ENCODE data around the gene ZXDC. TPM values are rescaled to one million over a fixed set of nuclear protein-coding genes. Genes with fewer than 3 reads are reported as not detected.

ZXDC gene
- total RNA-seq, 2 donors from 2014 or later = 23.9 to 26.9 TPM

DNA sequence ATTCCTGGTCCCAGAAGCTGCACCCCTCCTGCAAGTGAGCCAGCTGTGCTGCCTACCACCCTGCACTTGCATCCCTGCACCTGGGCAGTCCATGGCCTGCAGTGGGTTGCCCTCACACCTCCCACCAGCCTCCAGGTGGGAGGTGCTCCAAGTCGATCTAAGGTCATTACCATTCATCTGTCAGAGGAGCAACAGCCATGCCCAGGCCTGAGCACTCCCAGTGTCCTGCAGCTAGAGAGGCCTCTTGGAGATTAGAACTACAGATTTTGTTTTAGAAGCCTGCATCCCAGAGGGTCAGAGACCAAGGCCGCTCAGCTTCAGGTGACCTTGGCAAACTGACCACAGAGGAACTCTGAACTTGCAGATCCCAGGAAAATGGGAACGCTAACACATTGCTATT lies 9.0 kb upstream of the ZXDC start:
- H3K27ac Mint-ChIP-seq = peak overlapping the region in 1 of 2 donors; percentile 70
- H3K36me3 Mint-ChIP-seq = no peaks in the 10 kb centered on the region
- no peaks in the 10 kb centered on the region for H3K9me3 Mint-ChIP-seq
- no peak for DNase-seq (ENCODE audit: low spot score in 2 of 2)
- no peak for ATAC-seq

GRCh38 chr3:126484148-126484547 lies 8.5 kb upstream of the ZXDC start:
- Mint-ChIP-seq H3K36me3 (no peaks in the 10 kb centered on the region), H3K27ac (peak overlapping the region in 1 of 2 donors; percentile 70), H3K9me3 (no peaks in the 10 kb centered on the region)
- ATAC-seq (no peak), DNase-seq (ENCODE audit: low spot score in 2 of 2) (no peak)

- ATAC-seq (no peak), DNase-seq (ENCODE audit: low spot score in 2 of 2) (no peak)
- H3K9me3 Mint-ChIP-seq = no peaks in the 10 kb centered on the region
- no peaks in the 10 kb centered on the region for H3K36me3 Mint-ChIP-seq
- no peak overlapping the region for H3K27ac Mint-ChIP-seq
Measured at GRCh38 chr3:126483321-126483761, 7.7 kb upstream of the ZXDC start.

- peak overlapping the region in 1 of 2 donors; percentile 16 for H3K27ac Mint-ChIP-seq
- ATAC-seq = no peak
- DNase-seq (ENCODE audit: low spot score in 2 of 2) = no peak
- H3K9me3 Mint-ChIP-seq = no peaks in the 10 kb centered on the region
- no peaks in the 10 kb centered on the region for H3K36me3 Mint-ChIP-seq
Measured at GRCh38 chr3:126482503-126483255, 7.0 kb upstream of the ZXDC start.

DNA sequence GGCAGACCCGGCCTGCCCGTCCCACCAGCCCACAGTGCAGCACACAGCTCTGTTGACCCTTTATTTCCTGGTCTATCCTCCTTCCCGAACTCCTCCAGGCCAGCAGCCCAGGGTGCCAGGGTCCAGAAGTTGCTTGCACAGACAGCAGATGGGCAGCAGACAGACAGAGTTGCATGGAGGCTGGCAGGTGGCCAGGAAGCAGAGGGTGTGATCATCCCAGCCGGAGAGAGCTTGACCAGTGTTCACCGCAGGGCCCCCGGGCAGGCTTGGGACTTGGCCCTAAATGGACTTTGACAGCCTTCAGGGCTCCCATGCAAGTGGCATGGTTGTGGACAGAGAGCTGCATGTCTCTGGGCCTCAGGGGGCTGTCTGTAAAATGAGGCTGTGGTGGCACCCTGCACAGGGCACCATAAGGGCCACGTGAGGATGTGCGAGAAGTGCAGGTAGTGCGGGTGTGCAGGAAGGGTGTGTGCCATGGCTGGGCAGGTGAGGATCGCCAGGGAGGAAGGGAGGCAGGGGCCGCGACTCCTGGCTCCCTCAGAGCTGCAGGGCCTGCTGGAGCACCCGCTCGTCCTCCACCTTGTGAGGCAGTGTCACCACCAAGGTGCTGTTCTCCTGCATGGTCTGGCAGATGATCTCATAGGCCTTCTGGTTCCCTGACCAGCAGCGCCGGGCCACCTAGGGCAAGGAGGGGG lies 6.3 kb upstream of the ZXDC start:
- peak overlapping the region in 1 of 2 donors; percentile 48 for H3K27ac Mint-ChIP-seq

DNA sequence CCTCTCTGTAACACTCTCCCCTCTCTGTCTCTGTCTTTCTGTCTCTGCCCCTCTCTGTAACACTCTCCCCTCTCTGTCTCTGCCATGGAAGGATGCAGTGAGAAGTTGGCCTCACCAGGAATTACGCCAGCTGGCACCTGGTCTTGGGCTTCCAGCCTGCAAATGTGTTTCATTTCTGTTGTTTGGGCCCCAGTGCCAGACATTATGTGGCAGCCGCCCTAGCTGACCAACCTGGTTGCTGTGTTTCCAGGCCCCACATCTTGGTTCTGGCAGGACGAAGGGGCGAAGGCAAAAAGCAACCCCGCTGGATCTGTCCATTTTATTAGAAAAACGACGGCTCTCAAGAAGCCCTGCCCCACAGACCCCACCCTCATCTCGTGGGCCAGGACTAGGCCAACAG lies 5.2 kb upstream of the ZXDC start:
- DNase-seq (ENCODE audit: low spot score in 2 of 2) = no peak
- H3K27ac Mint-ChIP-seq = no peak overlapping the region
- no peaks in the 10 kb centered on the region for H3K9me3 Mint-ChIP-seq
- ATAC-seq = no peak
- H3K36me3 Mint-ChIP-seq = no peaks in the 10 kb centered on the region

More for the DNA sequence above, 6.3 kb upstream of the ZXDC start:
- H3K36me3 Mint-ChIP-seq = no peaks in the 10 kb centered on the region
- H3K9me3 Mint-ChIP-seq = no peaks in the 10 kb centered on the region
- no peak for DNase-seq (ENCODE audit: low spot score in 2 of 2)
- no peak for ATAC-seq

DNA sequence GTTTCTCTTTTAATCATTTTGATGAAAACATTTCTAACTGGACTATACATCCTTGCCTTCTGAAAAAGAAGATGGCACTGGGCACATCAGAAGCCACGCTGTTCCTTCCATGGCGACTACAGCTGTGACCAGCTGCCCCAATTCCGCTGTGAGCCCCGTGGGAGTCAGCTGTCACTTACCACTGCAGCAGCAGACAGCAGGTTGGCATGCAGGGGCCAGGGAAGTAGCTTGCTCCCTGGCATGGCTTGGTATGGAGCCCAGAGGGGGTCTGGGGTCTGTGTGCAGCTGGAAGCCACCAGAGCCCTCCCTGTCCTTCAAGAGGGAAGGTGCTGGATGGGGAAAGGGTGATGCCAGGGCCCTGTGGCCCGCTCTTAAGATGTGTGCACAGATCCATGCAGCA lies 4.5 kb upstream of the ZXDC start:
- Mint-ChIP-seq H3K9me3 (no peaks in the 10 kb centered on the region), H3K36me3 (no peaks in the 10 kb centered on the region), H3K27ac (no peak overlapping the region)
- no peak for ATAC-seq
- DNase-seq (ENCODE audit: low spot score in 2 of 2) = no peak

DNA sequence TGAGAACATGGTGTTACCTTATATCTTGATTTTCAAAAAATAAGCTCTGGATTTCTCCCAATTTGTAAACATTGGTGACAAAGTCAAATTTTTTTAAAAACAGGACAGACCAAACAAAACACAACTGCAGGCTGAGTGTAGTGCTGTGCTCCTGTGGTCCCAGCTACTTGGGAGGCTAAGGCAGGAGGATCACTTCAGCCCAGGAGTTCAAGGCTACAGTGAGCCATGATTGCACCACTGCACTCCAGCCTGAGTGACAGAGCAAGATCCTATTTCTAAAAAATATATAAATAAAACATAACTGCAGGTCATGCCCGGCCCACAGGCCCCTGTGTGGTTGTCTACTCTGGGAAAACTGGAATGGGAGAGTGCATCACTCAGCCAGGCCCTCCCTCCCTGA lies 4.0 kb upstream of the ZXDC start:
- ATAC-seq (no peak), DNase-seq (ENCODE audit: low spot score in 2 of 2) (no peak)
- H3K27ac Mint-ChIP-seq = no peak overlapping the region
- H3K36me3 Mint-ChIP-seq = peaks cover under 1 to 3% of the 10 kb centered on the region in 2 donors
- no peaks in the 10 kb centered on the region for H3K9me3 Mint-ChIP-seq

DNA sequence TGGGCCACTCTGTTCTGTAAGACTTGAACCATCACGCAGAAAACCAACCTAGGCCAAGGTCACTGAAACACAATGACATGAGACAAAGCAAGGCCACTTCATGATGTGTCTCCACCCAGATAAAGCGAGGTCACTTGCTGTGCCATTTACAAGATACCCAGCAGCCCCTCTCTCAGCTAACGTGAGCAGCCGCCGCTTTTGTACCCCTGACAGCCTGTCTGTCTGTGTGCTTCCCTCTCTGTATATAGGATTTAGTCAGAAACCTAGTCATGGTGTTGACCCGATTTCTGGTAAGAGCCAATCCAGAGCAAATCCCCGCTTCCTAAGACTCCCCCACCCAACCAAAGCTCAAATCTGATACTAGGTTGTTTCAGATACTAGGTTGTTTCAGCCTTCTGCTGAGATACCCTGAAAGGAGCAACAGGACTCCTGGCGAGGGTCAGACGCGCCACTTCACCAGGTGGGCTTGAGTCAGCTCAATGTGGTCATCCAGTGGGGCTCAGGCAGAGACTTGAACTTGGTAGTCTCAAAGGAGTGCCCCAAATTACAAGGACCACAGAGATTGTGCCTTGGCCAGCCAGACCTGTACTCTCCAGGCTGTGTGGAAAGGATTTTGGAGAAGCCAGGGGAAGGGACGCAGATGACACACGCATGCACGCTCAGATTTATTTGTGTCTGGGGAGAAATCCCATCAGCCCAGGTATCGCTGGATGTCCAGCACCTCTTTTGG lies 3.1 kb upstream of the ZXDC start:
- Mint-ChIP-seq H3K9me3 (no peaks in the 10 kb centered on the region), H3K36me3 (peaks cover 5 to 7% of the 10 kb centered on the region in 2 donors), H3K27ac (no peak overlapping the region)
- ATAC-seq (no peak), DNase-seq (ENCODE audit: low spot score in 2 of 2) (no peak)

DNA sequence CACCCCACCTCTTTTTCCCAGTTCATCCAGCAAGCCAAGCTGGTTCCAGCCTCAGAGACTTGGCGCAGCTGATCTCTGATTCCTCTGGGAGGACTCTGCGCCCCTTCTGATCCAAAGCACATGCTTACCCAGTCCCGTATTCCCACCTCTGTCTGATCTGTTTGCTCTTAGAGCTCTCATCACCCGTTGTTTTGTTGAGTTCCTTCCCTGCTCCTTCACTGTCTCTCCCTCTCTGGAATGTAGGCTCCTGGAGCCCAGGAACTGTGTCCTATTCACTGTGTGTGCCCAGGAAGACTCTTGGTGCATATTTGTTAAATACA lies 1.3 kb upstream of the ZXDC start:
- ATAC-seq (no peak), DNase-seq (ENCODE audit: low spot score in 2 of 2) (no peak)
- Mint-ChIP-seq H3K27ac (peak overlapping the region in 1 of 2 donors; percentile 85), H3K9me3 (no peaks in the 10 kb centered on the region), H3K36me3 (peaks cover 14 to 17% of the 10 kb centered on the region in 2 donors)

GRCh38 chr3:126476166-126477060 lies 722 bp upstream of the ZXDC start:
- no peaks in the 10 kb centered on the region for H3K9me3 Mint-ChIP-seq
- H3K27ac Mint-ChIP-seq = peak overlapping the region; percentile 85 to 94
- ATAC-seq = peak; percentile 50 to 55
- H3K36me3 Mint-ChIP-seq = peaks cover 14 to 17% of the 10 kb centered on the region in 2 donors
- peak in 1 of 2 donors; percentile 49 for DNase-seq (ENCODE audit: low spot score in 2 of 2)

GRCh38 chr3:126474498-126475412 lies 936 bp downstream of the ZXDC start:
- DNase-seq (ENCODE audit: low spot score in 2 of 2) (peak; percentile 38 to 63), ATAC-seq (peak in 1 of 2 donors; percentile 13)
- peak overlapping the region; percentile 83 to 88 for H3K27ac Mint-ChIP-seq
- H3K36me3 Mint-ChIP-seq = peaks cover 19 to 22% of the 10 kb centered on the region in 2 donors
- H3K9me3 Mint-ChIP-seq = no peaks in the 10 kb centered on the region

DNA sequence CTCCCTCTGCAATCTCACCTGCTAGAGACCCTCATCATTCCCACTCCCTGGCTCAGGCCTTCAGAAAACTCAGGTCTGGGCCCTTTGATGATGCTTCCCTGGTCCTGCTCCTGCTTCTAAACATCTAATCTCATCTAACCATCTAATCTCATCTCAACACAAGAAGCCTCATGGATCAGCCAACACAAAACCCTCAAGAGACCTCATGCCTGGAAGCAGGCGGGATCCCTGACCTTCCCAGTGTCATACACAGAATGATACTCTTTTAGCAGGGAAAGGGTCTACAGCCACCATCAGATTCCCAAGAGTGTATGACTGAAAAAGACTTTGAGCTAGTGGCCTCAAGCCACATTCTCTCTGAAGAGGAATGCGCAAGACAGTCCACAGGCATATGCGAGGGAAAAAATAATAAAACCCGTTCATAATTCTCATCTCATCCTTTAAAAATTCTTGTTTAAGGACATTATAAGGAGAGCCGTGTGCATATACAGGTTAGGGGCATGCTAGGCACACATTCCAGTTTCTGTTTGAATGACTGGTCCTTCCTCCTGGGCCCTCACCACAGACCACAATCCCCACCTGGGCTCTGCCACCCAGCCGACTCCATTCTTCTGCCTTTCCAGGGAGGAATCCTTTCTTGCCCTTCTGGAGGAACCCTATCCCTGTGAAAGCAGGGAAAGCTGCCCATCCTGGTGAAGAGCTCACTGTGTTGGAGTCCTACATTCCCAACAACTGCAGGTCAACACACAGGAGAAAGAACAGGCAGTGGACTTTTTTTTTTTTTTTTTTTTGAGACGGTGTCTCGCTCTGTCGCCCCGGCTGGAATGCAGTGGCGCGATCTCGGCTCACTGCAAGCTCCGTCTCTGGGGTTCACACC lies 2.2 kb downstream of the ZXDC start:
- H3K36me3 Mint-ChIP-seq = peaks cover 27 to 33% of the 10 kb centered on the region in 2 donors
- DNase-seq (ENCODE audit: low spot score in 2 of 2) = peak in 1 of 2 donors; percentile 20
- no peaks in the 10 kb centered on the region for H3K9me3 Mint-ChIP-seq
- ATAC-seq = no peak
- H3K27ac Mint-ChIP-seq = peak overlapping the region; percentile 55 to 88

- no peak for ATAC-seq
- Mint-ChIP-seq H3K36me3 (peaks cover 27 to 40% of the 10 kb centered on the region in 2 donors), H3K9me3 (no peaks in the 10 kb centered on the region), H3K27ac (peak overlapping the region; percentile 55 to 57)
- DNase-seq (ENCODE audit: low spot score in 2 of 2) = no peak
Measured at GRCh38 chr3:126472277-126473006, 3.2 kb downstream of the ZXDC start.

Data from activated naive CD4-positive, alpha-beta T cell treated with anti-CD3 and anti-CD28 coated beads, Interleukin-2, amount 50 U/mL, for 72 hours (primary cell).